IMR-90 (cell line): ENCODE results near the gene NABP1.

Experiments
- CEBPB ChIP-seq: IDR thresholded peaks from 2 replicates; pipeline ENCODE4 v1.6.1; 2012; ENCODE audit warnings: low read depth, low read length, improper control_type of control experiment
- CTCF ChIP-seq: conservative IDR thresholded peaks from 2 replicates; pipeline ENCODE4 v1.5.1; 2012; ENCODE audit warnings: mild to moderate bottlenecking, low read depth, low read length, improper control_type of control experiment
- FOS ChIP-seq: fragments of 150-350 bp; IDR thresholded peaks from 2 replicates; pipeline ENCODE4 v1.6.1; 2016; ENCODE audit warnings: low read depth, low read length
- MXI1 ChIP-seq: IDR thresholded peaks from 2 replicates; pipeline ENCODE4 v1.6.1; 2012; ENCODE audit warnings: low read depth, mild to moderate bottlenecking, low read length, moderate library complexity, borderline replicate concordance
- POLR2A ChIP-seq: IDR thresholded peaks from 2 replicates; pipeline ENCODE4 v1.6.1; 2012; ENCODE audit warnings: mild to moderate bottlenecking, low read depth, low read length
- RAD21 ChIP-seq: IDR thresholded peaks from 2 replicates; pipeline ENCODE4 v1.6.1; 2012; ENCODE audit warnings: low read length, improper control_type of control experiment
- RFX5 ChIP-seq: IDR thresholded peaks from 2 replicates; pipeline ENCODE4 v1.8.0; 2012; ENCODE audit warnings: low read depth, mild to moderate bottlenecking, low read length, moderate library complexity
- USF2 ChIP-seq: fragments of 150-350 bp; IDR thresholded peaks from 2 replicates; pipeline ENCODE4 v1.6.1; 2017; ENCODE audit warnings: mild to moderate bottlenecking, antibody characterized with exemption, low read length, low read depth

- no peak for TF ChIP-seq CTCF
- no peak for TF ChIP-seq RAD21
- TF ChIP-seq CEBPB: no peak
- no peak for TF ChIP-seq USF2
- TF ChIP-seq RFX5: no peak
- TF ChIP-seq POLR2A: no peak
- TF ChIP-seq FOS: peak; percentile 43; the same call in 1 of the 2 replicates
- TF ChIP-seq MXI1: no peak
Observed at GRCh38 chr2:191637182-191638078, 40.5 kb upstream of the NABP1 start.
